Keratinocyte (primary cell): ENCODE results near the gene VPS13C. TPM values are rescaled to one million over a fixed set of nuclear protein-coding genes. Genes with fewer than 3 reads are reported as not detected.

Source experiments
- DNase-seq: peaks from one replicate; pipeline ENCODE4 v3.0.0-alpha.2; 2011; ENCODE audit warnings: low read depth, missing footprints, low spot score
- FAIRE-seq: peaks from 2 replicates; lab custom pipeline; 2011; peaks lifted over from hg19 to GRCh38; lab: Jason Lieb, UNC
- H2AFZ ChIP-seq: 2 replicates; pipeline ENCODE4 v1.6.0; 2012; ENCODE audit warnings: low read length, control low read depth, inconsistent platforms; ENCODE audit not compliant: control insufficient read depth
- H3K27ac ChIP-seq: 2 replicates; pipeline ENCODE4 v1.5.1; 2011; ENCODE audit warnings: low read length; ENCODE audit not compliant: control insufficient read depth, insufficient read depth
- H3K27me3 ChIP-seq: 3 replicates; pipeline ENCODE4 v1.6.0; 2011; ENCODE audit warnings: low read length; ENCODE audit not compliant: control insufficient read depth, insufficient read depth; ENCODE audit errors: extremely low read depth
- H3K36me3 ChIP-seq, 2 experiments: 2 replicates in 1 of 2; 3 replicates in 1 of 2; pipeline ENCODE4 v1.5.1; 2011; ENCODE audit warnings: low read length in 2 of 2, mild to moderate bottlenecking in 1 of 2; ENCODE audit not compliant: control insufficient read depth in 2 of 2, insufficient read depth in 2 of 2; ENCODE audit errors: extremely low read depth in 1 of 2
- H3K4me1 ChIP-seq: 3 replicates; pipeline ENCODE4 v1.5.1; 2011; ENCODE audit warnings: low read length; ENCODE audit not compliant: control insufficient read depth, insufficient read depth; ENCODE audit errors: extremely low read depth
- H3K4me2 ChIP-seq: 3 replicates; pipeline ENCODE4 v1.6.0; 2011; ENCODE audit warnings: low read depth, low read length; ENCODE audit not compliant: control insufficient read depth, insufficient read depth; ENCODE audit errors: extremely low read depth
- H3K4me3 ChIP-seq, 3 experiments: fragments of 200-600 bp in 1 of 3; sonication (generic) in 1 of 3; 2 replicates in 2 of 3; 3 replicates in 1 of 3; pipeline ENCODE4 v1.5.1; 2011 to 2016; ENCODE audit warnings: low read length in 3 of 3, mild to moderate bottlenecking in 3 of 3, control low read depth in 2 of 3, inconsistent platforms in 1 of 3, low read depth in 1 of 3, mixed read lengths in 1 of 3, mixed run types in 1 of 3, moderate library complexity in 1 of 3; ENCODE audit not compliant: control insufficient read depth in 2 of 3, insufficient read depth in 2 of 3; ENCODE audit errors: extremely low read depth in 1 of 3
- H3K79me2 ChIP-seq: 2 replicates; pipeline ENCODE4 v1.6.0; 2012; ENCODE audit warnings: low read length; ENCODE audit not compliant: control insufficient read depth, insufficient read depth
- H3K9ac ChIP-seq: 3 replicates; pipeline ENCODE4 v1.6.0; 2011; ENCODE audit warnings: low read length; ENCODE audit not compliant: control insufficient read depth, insufficient read depth; ENCODE audit errors: extremely low read depth
- H3K9me1 ChIP-seq: 3 replicates; pipeline ENCODE4 v1.6.0; 2011; ENCODE audit warnings: low read length; ENCODE audit not compliant: control insufficient read depth, insufficient read depth; ENCODE audit errors: extremely low read depth
- H3K9me3 ChIP-seq: 2 replicates; pipeline ENCODE4 v1.5.1; 2012; ENCODE audit warnings: low read depth, low read length; ENCODE audit not compliant: control insufficient read depth
- H4K20me1 ChIP-seq: 3 replicates; pipeline ENCODE4 v1.6.0; 2011; ENCODE audit warnings: low read length; ENCODE audit not compliant: control insufficient read depth, insufficient read depth; ENCODE audit errors: extremely low read depth
- EZH2 ChIP-seq: IDR thresholded peaks from one replicate; pipeline ENCODE4 v1.6.1; 2012; ENCODE audit warnings: inconsistent platforms, mild to moderate bottlenecking, low read length, moderate library complexity
- dilution Hi-C: fragments of 300-500 bp; cut with MboI; formaldehyde crosslinking; loops from one replicate; pipeline ENCODE4 v1.7.0; 2020; ENCODE audit warnings: low sequenced_read_pairs; ENCODE audit not compliant: extremely low pct_ligation_motif_present
- polyA plus RNA-seq, 5 experiments: library from polyadenylated mRNA; depleted of rRNA in 3 of 5; stranded (reverse) in 3 of 5; stranded (forward) in 1 of 5; unstranded in 1 of 5; fragments of >200 nt; gene quantifications; 1 replicate in 1 of 5; 2 replicates in 3 of 5; 3 replicates in 1 of 5; pipeline versions ENCODE4 v1.2.1 to v1.2.3, GENCODE V29; 2011 to 2012; ENCODE audit warnings: missing spikeins in 2 of 5, low read depth in 1 of 5, low replicate concordance in 1 of 5
- TF ChIP-seq, protein P1 (sequence below), 3 experiments: IDR thresholded peaks in 1 of 3; conservative IDR thresholded peaks in 1 of 3; optimal IDR thresholded peaks in 1 of 3; 2 replicates in 2 of 3; 3 replicates in 1 of 3; pipeline versions ENCODE3 to v1.5.1; 2011; ENCODE audit warnings: low read length in 3 of 3, mild to moderate bottlenecking in 3 of 3, moderate library complexity in 2 of 3, control low read depth in 1 of 3, inconsistent platforms in 1 of 3; ENCODE audit not compliant: insufficient read depth in 2 of 3; ENCODE audit errors: extremely low read depth in 1 of 3

Gene VPS13C
- polyA plus RNA-seq, 1 donor (not counting 4 experiments of a cell fraction or from before 2014, with no cell fraction given), result 13.5 TPM

DNA sequence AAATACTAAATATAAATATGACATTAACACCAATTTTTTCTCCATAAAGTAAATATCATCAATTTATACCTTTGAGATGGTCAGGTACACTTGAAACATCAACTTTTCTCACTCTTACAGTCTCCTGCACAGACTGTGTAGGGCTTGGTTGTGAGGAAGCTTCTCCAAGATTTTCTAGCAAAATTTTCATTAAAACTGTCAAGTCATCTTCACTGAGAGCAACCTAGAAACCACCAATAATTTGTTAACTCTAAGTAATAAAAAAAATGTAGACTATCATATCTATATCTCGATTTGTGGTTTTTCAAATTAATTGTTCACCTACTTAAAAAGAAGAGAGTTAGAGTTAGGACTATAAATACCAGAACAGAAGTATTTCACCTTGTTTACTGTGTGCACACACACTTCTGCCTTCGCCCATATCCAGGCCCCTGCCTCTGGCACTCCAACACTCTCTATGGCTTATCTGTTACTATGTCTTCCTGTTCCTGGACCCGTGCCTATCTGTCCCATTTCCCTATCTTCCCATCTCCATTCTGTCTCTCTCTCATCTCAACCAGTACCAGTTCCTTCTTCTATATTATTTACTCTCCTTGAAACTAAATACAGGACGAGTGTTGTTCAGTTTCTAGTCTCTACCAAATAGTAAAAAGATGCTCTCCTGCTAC, 123.6 kb downstream of the VPS13C start:
- Histone ChIP-seq H3K9me1 (no peaks in the 10 kb centered on the region), H2AFZ (no peak overlapping the region), H3K27ac (no peak overlapping the region), H3K9ac (no peak overlapping the region), H4K20me1 (no peaks in the 10 kb centered on the region), H3K4me1 (no peaks in the 10 kb centered on the region), H3K4me2 (no peak overlapping the region), H3K36me3 (no peaks in the 10 kb centered on the region), H3K9me3 (no peaks in the 10 kb centered on the region), H3K4me3 (no peak overlapping the region), H3K79me2 (no peaks in the 10 kb centered on the region), H3K27me3 (no peaks in the 10 kb centered on the region)
- DNase-seq (no peak), FAIRE-seq (no peak)
- dilution Hi-C loops, result no loop called here
- TF ChIP-seq, protein P1, sequence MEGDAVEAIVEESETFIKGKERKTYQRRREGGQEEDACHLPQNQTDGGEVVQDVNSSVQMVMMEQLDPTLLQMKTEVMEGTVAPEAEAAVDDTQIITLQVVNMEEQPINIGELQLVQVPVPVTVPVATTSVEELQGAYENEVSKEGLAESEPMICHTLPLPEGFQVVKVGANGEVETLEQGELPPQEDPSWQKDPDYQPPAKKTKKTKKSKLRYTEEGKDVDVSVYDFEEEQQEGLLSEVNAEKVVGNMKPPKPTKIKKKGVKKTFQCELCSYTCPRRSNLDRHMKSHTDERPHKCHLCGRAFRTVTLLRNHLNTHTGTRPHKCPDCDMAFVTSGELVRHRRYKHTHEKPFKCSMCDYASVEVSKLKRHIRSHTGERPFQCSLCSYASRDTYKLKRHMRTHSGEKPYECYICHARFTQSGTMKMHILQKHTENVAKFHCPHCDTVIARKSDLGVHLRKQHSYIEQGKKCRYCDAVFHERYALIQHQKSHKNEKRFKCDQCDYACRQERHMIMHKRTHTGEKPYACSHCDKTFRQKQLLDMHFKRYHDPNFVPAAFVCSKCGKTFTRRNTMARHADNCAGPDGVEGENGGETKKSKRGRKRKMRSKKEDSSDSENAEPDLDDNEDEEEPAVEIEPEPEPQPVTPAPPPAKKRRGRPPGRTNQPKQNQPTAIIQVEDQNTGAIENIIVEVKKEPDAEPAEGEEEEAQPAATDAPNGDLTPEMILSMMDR (optimal IDR thresholded peaks at IDR 0.05 in 1 of 3, IDR thresholded peaks at IDR 0.05 in 1 of 3, conservative IDR thresholded peaks at IDR 0.05 in 1 of 3; ENCODE audit: extremely low read depth in 1 of 3, insufficient read depth in 2 of 3, low read length in 3 of 3), result no peak
- no peak for TF ChIP-seq EZH2

DNA sequence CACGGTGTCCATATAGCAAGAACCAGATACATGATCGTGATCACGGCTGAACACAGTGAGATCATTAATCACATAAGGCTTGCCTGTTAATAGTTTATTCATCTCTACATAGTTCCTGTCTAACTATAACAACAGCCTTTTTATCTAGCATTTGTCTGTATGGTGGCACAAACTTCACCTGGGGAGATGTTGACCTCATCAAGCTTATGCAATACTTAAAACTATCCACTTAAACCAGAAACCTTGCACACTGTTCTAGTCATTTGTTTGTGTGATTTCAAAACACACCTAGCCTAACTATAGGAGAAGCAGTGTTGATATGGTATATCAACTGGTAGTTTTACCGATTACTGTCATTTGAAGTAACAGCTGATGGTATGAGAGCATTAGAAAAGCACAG, 124.8 kb downstream of the VPS13C start:
- Histone ChIP-seq H3K27me3 (no peaks in the 10 kb centered on the region), H3K4me3 (no peak overlapping the region), H3K79me2 (no peaks in the 10 kb centered on the region), H3K9me3 (no peaks in the 10 kb centered on the region), H3K4me1 (no peaks in the 10 kb centered on the region), H3K27ac (no peak overlapping the region), H3K4me2 (no peak overlapping the region), H3K9me1 (no peaks in the 10 kb centered on the region), H3K9ac (no peak overlapping the region), H4K20me1 (no peaks in the 10 kb centered on the region), H3K36me3 (no peaks in the 10 kb centered on the region), H2AFZ (no peak overlapping the region)
- TF ChIP-seq, protein P1 (optimal IDR thresholded peaks at IDR 0.05 in 1 of 3, IDR thresholded peaks at IDR 0.05 in 1 of 3, conservative IDR thresholded peaks at IDR 0.05 in 1 of 3; ENCODE audit: extremely low read depth in 1 of 3, insufficient read depth in 2 of 3, low read length in 3 of 3), result no peak
- TF ChIP-seq EZH2, result no peak
- FAIRE-seq (no peak), DNase-seq (no peak)
- dilution Hi-C loops, result no loop called here
